ENCODE measurements around the gene OR2AE1.

The OR2AE1 gene

DNA sequence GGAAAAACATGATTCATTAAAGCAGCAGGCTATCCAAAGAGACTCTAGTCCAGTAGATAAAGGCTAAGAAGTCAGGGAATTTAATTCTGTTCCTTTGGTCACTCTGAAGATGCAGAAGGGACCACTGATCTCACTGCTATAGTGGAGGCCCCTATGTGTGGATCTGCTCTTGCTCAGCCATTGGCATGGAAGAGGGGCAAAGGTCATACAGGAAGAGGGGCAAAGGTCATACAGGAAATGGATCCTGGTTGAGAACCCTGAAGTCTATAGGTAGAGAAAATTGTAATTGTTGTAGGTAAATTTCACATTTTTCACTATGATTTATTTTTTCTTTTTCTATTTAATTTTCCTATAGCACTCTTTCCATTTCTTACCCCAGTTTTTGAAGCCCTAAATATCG lies 21.6 kb downstream of the OR2AE1 start:
- DNase-seq: no peak

- DNase-seq: no peak
Observed at GRCh38 chr7:99848420-99849216, 28.2 kb downstream of the OR2AE1 start.

GRCh38 chr7:99844328-99844727 lies 32.5 kb downstream of the OR2AE1 start:
- DNase-seq: no peak

GRCh38 chr7:99843808-99844207 lies 33.0 kb downstream of the OR2AE1 start:
- DNase-seq: no peak

DNA sequence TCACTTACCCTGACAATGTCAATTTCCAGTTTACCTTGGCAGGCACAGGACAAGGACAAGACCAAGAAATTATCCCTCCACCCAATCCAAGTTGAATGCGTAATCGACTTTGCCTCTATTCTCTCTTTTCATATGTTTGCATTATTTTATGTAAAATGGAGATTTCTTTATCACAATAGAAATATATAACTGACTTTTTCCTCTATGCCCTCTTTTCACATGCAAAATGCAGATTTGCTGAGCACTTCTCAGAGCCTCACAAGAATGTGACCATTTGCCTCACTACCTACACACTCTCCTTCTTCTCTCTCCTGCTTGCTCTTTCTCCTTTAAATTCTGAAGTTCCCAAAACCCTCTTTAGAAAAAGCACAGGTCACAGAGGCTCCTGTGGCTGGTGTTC lies 33.9 kb downstream of the OR2AE1 start:
- DNase-seq: no peak

GRCh38 chr7:99840136-99840869 lies 36.5 kb downstream of the OR2AE1 start:
- DNase-seq: no peak

DNA sequence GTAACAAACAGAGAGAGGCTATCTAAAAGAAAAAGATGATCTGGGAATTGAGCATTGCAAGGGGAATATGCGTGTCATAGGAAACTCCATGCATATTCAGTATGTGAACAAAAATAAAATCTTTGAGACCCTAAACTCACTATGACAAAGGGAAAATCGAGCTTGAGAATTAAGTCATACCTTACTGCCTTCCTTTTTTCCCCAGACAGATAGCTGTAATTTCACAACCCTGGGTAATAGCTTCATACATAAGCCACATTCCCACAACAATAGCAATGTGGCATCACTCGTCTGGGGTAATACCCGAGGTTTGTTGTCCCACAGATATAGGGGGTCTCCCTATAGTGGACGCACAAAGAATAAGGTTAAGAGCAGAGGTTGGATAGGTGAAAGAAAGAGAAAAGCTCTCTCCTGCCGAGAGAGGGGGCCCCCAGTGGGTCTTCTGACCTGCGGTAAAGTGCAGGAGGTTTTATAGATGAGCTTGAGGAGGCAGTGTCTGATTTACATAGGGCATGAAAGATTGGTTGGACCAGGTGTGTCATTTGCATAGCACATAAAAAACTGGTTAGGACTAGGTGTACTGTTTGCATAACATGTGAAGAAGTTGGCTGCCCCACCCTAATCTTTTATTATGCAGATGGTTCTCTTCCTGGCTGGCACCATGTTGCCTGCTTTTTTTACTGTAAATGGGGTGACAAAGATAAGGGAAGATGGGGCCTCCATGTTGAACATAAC lies 37.4 kb downstream of the OR2AE1 start:
- DNase-seq: no peak

GRCh38 chr7:99837649-99838361 lies 39.0 kb downstream of the OR2AE1 start:
- no peak for DNase-seq

- DNase-seq: no peak
Observed at GRCh38 chr7:99835189-99835588, 41.6 kb downstream of the OR2AE1 start.

GRCh38 chr7:99834382-99834781 lies 42.5 kb downstream of the OR2AE1 start:
- no peak for DNase-seq

DNA sequence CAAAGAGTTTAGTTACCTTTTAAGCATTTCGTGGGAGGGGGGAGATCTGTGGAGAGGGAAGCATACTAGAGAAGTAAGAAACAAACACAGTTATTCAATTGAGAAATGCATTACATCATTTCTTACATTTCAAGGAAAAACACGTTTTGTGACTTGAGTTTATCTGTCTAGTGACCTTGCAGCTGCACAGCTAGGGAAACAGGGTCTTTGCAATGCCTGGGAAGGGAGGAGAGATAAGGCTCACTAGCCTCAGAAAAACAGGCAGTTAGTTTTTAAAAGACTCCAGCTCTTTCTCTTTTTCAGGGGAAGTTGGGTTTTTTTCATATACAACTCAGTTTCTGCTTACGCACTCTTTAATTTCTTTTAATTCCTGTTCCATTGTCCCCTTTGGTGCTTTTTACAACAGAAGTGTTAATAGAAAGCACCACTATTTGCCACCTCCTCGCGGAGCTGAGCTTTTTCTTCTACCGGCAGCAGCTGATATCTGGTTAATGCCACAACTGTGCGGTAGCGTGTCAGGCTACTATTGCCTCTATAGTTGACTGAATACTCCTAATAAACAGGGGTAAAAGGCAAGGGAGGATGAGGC lies 43.5 kb downstream of the OR2AE1 start:
- DNase-seq: no peak

- DNase-seq: no peak
Observed at GRCh38 chr7:99831595-99831994, 45.2 kb downstream of the OR2AE1 start.

DNA sequence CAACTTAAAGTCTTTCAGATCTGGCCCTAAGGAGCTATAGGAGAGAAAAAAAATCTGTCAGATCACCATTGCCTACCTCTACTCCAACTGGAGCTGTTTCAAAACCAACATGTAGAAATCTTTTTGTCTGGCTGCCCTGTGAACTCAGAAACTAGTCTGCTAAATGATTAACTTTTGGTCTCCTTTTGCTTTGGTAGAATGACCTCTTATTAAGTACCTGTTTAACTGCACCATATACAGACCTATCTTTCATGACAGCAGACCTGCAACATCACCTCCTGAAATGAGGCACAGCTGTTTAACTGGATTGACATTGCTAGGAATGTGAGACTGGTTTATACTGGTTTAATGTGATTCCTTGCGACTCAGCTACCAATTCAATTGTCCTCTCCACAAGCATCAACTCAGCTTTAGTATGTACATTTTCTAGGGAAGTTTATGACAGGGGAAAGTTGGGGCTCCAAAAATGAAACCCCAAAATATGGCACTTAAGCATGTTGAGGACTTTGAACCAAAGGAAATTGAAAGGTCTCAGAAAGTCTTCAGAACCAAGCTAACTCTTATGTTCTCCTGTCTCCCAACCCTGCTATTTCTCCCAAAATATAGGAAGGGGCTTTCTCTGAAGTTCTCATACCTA lies 47.2 kb downstream of the OR2AE1 start:
- no peak for DNase-seq

DNA sequence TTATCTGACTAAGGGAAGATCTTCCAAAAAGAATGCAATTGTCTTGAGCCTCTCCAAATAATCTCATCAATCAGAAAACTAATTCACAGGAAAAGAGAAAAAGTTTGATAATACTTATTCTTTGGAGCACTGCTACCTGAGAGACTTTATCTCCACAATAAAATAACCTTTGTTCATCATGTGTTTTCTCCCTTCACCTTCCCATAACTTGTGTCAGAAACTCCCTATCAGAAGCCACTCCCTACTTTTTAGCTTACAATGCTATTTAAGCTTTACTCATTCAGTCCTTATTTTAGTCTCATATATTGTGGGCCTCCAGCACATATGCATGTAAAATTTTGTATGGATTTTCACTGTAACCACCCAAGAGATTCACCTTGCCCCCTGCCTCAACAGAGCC lies 48.0 kb downstream of the OR2AE1 start:
- DNase-seq: no peak

DNA sequence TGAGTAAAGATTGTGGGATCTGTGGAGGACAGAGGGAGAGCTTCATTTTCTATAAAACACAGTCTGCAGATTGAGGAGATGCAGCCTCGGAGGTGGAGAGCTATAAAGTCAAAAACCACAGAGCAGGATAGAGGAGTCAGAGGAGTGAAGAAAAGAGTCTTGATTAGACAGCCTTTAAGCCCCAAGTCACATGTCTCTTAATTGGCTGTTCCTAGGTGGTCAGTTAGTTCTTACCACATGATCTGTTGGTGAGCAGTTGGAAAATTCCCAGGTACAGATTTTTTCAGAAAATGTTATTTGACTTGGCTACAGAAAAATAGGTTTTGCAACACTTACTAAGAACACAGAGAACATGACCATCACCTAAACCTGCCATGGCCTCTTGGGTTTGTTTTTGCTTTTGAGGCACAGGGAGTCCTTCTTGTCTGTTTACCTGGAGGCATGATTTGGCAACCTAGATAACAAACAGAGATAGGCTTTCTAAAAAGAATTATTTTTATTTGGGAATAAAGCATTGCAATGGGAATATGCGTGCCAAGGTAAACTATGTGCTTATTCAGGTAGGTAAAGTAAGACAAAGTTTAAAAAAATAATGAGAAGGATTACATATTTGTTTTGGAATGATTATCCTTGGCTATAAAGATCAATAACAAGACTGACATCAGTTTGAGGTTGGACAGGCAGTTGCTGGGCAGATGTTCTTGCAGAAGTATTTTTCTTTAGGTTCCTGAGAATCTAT lies 49.6 kb downstream of the OR2AE1 start:
- no peak for DNase-seq

Data from activated T-cell treated with anti-CD3 and anti-CD28 coated beads, Interleukin-2, amount 50 U/mL, for 48 hours (primary cell).